Endothelial cell of umbilical vein (primary cell): ENCODE measurements around the gene DUOXA2. TPM values are rescaled to one million over a fixed set of nuclear protein-coding genes. Genes with fewer than 3 reads are reported as not detected.

Experiments used
- BruUV-seq: library from RNA; stranded (reverse); fragments of 400-500 nt; replicated peaks from 2 replicates; lab custom pipeline; 2021; lab: Mats Ljungman, UMichigan
- CTCF ChIA-PET: fragments of 300-600, 350-600 bp; sonication (Branson Sonifier 250); formaldehyde crosslinking; loops from one replicate; lab custom pipeline; 2021; ENCODE audit warnings: antibody characterized with exemption, inconsistent platforms; lab: Charles Lee
- POLR2A ChIA-PET: fragments of 300-600, 350-600 bp; sonication (Branson Sonifier 250); formaldehyde crosslinking; loops from one replicate; lab custom pipeline; 2021; ENCODE audit warnings: antibody characterized with exemption, inconsistent platforms; lab: Charles Lee
- DNase-seq: peaks from one replicate; pipeline ENCODE4 v3.0.0-alpha.2; 2011; ENCODE audit warnings: low read depth, low spot score
- FAIRE-seq: peaks from 2 replicates; lab custom pipeline; 2011; peaks lifted over from hg19 to GRCh38; lab: Jason Lieb, UNC
- H2AFZ ChIP-seq: 2 replicates; pipeline ENCODE4 v1.6.0; 2012; ENCODE audit warnings: low read depth, low read length, control low read depth, inconsistent platforms
- H3K27ac ChIP-seq: 2 replicates; pipeline ENCODE4 v1.5.1; 2011; ENCODE audit warnings: low read depth, mild to moderate bottlenecking, control low read depth, low read length, moderate library complexity; ENCODE audit not compliant: insufficient read depth
- H3K27me3 ChIP-seq, 2 experiments: 2 replicates each; pipeline versions ENCODE4 v1.6.0 to v1.6.1; 2011; ENCODE audit warnings: low read length in 2 of 2, mixed read lengths in 1 of 2; ENCODE audit not compliant: control insufficient read depth in 2 of 2, insufficient read depth in 2 of 2
- H3K36me3 ChIP-seq, 2 experiments: 2 replicates in 1 of 2; 3 replicates in 1 of 2; pipeline ENCODE4 v1.5.1; 2011; ENCODE audit warnings: low read length in 2 of 2, mild to moderate bottlenecking in 1 of 2, moderate library complexity in 1 of 2; ENCODE audit not compliant: control insufficient read depth in 2 of 2, insufficient read depth in 2 of 2; ENCODE audit errors: extremely low read depth in 1 of 2
- H3K4me1 ChIP-seq: 3 replicates; pipeline ENCODE4 v1.5.1; 2011; ENCODE audit warnings: mild to moderate bottlenecking, low read length; ENCODE audit not compliant: control insufficient read depth, insufficient read depth; ENCODE audit errors: extremely low read depth
- H3K4me2 ChIP-seq: 2 replicates; pipeline ENCODE4 v1.6.1; 2011; ENCODE audit warnings: low read length, control low read depth, mixed read lengths; ENCODE audit not compliant: insufficient read depth
- H3K4me3 ChIP-seq, 3 experiments: fragments of 200-600 bp in 1 of 3; sonication (generic), shearing (Covaris generic) in 1 of 3; replicated peaks in 1 of 3; 2 replicates each; pipeline ENCODE4 v1.5.1; 2011 to 2016; ENCODE audit warnings: control low read depth in 3 of 3, low read length in 3 of 3, mild to moderate bottlenecking in 2 of 3, inconsistent platforms in 1 of 3, low read depth in 1 of 3, moderate library complexity in 1 of 3; ENCODE audit not compliant: insufficient read depth in 1 of 3
- H3K79me2 ChIP-seq: 2 replicates; pipeline ENCODE4 v1.6.0; 2012; ENCODE audit warnings: low read length, inconsistent platforms; ENCODE audit not compliant: control insufficient read depth, insufficient read depth
- H3K9ac ChIP-seq: replicated peaks from 2 replicates; pipeline ENCODE3; 2011; ENCODE audit warnings: low read length, control low read depth; ENCODE audit not compliant: insufficient read depth; ENCODE audit errors: extremely low read depth
- H3K9me1 ChIP-seq: replicated peaks from 3 replicates; pipeline ENCODE4 v1.6.0; 2011; ENCODE audit warnings: mild to moderate bottlenecking, low read length; ENCODE audit not compliant: control insufficient read depth, insufficient read depth; ENCODE audit errors: extremely low read depth
- H3K9me3 ChIP-seq: replicated peaks from 2 replicates; pipeline ENCODE4 v1.5.1; 2012; ENCODE audit warnings: low read length, inconsistent platforms; ENCODE audit not compliant: control insufficient read depth, insufficient read depth
- H4K20me1 ChIP-seq: replicated peaks from 2 replicates; pipeline ENCODE3; 2011; ENCODE audit warnings: mild to moderate bottlenecking, low read length; ENCODE audit not compliant: control insufficient read depth, insufficient read depth; ENCODE audit errors: extremely low read depth
- CTCF ChIP-seq, 2 donors: IDR thresholded peaks; 1 replicate in 1 of 2; 2 replicates in 1 of 2; pipeline ENCODE4 v1.5.1; 2011; ENCODE audit warnings: low read length in 2 of 2, mild to moderate bottlenecking in 2 of 2, moderate library complexity in 2 of 2, control low read depth in 1 of 2, inconsistent platforms in 1 of 2, low read depth in 1 of 2; ENCODE audit not compliant: insufficient read depth in 1 of 2; ENCODE audit errors: extremely low read depth in 1 of 2
- EZH2 ChIP-seq: IDR thresholded peaks from 2 replicates; pipeline ENCODE4 v1.6.1; 2012; ENCODE audit warnings: borderline replicate concordance, low read depth, mild to moderate bottlenecking, moderate library complexity, low read length, inconsistent platforms; ENCODE audit not compliant: severe bottlenecking
- FOS ChIP-seq: IDR thresholded peaks from 2 replicates; pipeline ENCODE4 v1.6.1; 2011; ENCODE audit warnings: mild to moderate bottlenecking, low read length, moderate library complexity, borderline replicate concordance; ENCODE audit not compliant: insufficient read depth
- GATA2 ChIP-seq: IDR thresholded peaks from 2 replicates; pipeline ENCODE4 v1.7.0; 2011; ENCODE audit warnings: low read depth, mild to moderate bottlenecking, moderate library complexity, mixed read lengths, low read length; ENCODE audit not compliant: insufficient read length, insufficient read depth
- JUN ChIP-seq: IDR thresholded peaks from 2 replicates; pipeline ENCODE4 v1.6.1; 2011; ENCODE audit warnings: borderline replicate concordance, low read depth; ENCODE audit not compliant: insufficient read length, insufficient read depth
- MAX ChIP-seq: IDR thresholded peaks from 2 replicates; pipeline ENCODE4 v1.6.1; 2011; ENCODE audit not compliant: insufficient read depth, insufficient read length
- MYC ChIP-seq: IDR thresholded peaks from one replicate; pipeline ENCODE4 v1.6.1; 2011; ENCODE audit warnings: mild to moderate bottlenecking, low read depth, low read length
- POLR2A ChIP-seq: IDR thresholded peaks from 2 replicates; pipeline ENCODE4 v1.6.1; 2012; ENCODE audit warnings: low read depth, mild to moderate bottlenecking, control low read depth, low read length
- POLR2AphosphoS5 ChIP-seq: IDR thresholded peaks from 2 replicates; pipeline ENCODE4 v1.6.1; 2012; ENCODE audit warnings: low read depth, mild to moderate bottlenecking, control low read depth, low read length, moderate library complexity; ENCODE audit not compliant: insufficient read depth
- dilution Hi-C: fragments of 300-500 bp; cut with MboI; formaldehyde crosslinking; loops from one replicate; pipeline ENCODE4 v1.15.0; 2019; ENCODE audit warnings: low sequenced_read_pairs; ENCODE audit not compliant: extremely low pct_ligation_motif_present
- intact Hi-C: fragments of 100-400 bp; cut with micrococcal nuclease; formaldehyde crosslinking; loops from one replicate; pipeline ENCODE4 v1.10.0; 2022
- polyA plus RNA-seq, 4 experiments: library from polyadenylated mRNA; depleted of rRNA in 3 of 4; stranded (reverse) in 3 of 4; unstranded in 1 of 4; fragments of >200 nt; gene quantifications; 2 replicates each; pipeline versions ENCODE4 v1.2.1 to v1.2.3, GENCODE V29; 2011 to 2012; ENCODE audit warnings: missing spikeins in 1 of 4
- total RNA-seq: library from RNA; stranded (reverse); gene quantifications from 2 replicates; pipeline ENCODE4 v1.2.3, GENCODE V29; 2021

Gene DUOXA2
- total and polyA plus RNA-seq, 2 donors (not counting 3 experiments of a cell fraction or from before 2014, with no cell fraction given): not detected

- no peaks in the 10 kb centered on the region for H3K36me3 ChIP-seq
- H3K4me2 ChIP-seq: no peak overlapping the region
- H3K4me3 ChIP-seq: no peak overlapping the region
- no peaks in the 10 kb centered on the region for H3K79me2 ChIP-seq
- TF ChIP-seq JUN (no peak), EZH2 (no peak), POLR2AphosphoS5 (no peak)
- dilution Hi-C loops: no loop called here
- H3K9ac ChIP-seq: no peak overlapping the region
- H3K9me3 ChIP-seq: no peaks in the 10 kb centered on the region
- no peaks in the 10 kb centered on the region for H3K27me3 ChIP-seq
- DNase-seq (no peak), FAIRE-seq (no peak)
- H3K4me1 ChIP-seq: peaks cover 2% of the 10 kb centered on the region
- no peak overlapping the region for H3K27ac ChIP-seq
- intact Hi-C loops: no loop called here
- no peak overlapping the region for H2AFZ ChIP-seq
- no peaks in the 10 kb centered on the region for H4K20me1 ChIP-seq
- BruUV-seq: no TSS peak
- CTCF ChIA-PET: interaction anchor here (1.5 to 3.0 kb wide), 2 partner anchors 29 to 38 kb away, joined by 6 to 7 read pairs; no protein-coding TSS in a partner anchor
- POLR2A ChIA-PET: no interaction called here
- no peaks in the 10 kb centered on the region for H3K9me1 ChIP-seq
Measured at GRCh38 chr15:45155739-45156138, 41.6 kb downstream of the DUOXA2 start.

GRCh38 chr15:45156744-45157455, 42.8 kb downstream of the DUOXA2 start:
- Histone ChIP-seq H4K20me1 (no peaks in the 10 kb centered on the region), H3K9me1 (no peaks in the 10 kb centered on the region), H3K27me3 (no peaks in the 10 kb centered on the region), H3K9me3 (no peaks in the 10 kb centered on the region), H3K4me2 (no peak overlapping the region), H3K36me3 (no peaks in the 10 kb centered on the region), H3K4me3 (no peak overlapping the region), H2AFZ (no peak overlapping the region), H3K27ac (no peak overlapping the region), H3K9ac (no peak overlapping the region), H3K4me1 (peaks cover 2% of the 10 kb centered on the region), H3K79me2 (no peaks in the 10 kb centered on the region)
- BruUV-seq: no TSS peak
- POLR2A ChIA-PET: no interaction called here
- no peak for TF ChIP-seq FOS
- TF ChIP-seq MAX: no peak
- no peak for TF ChIP-seq MYC
- TF ChIP-seq CTCF (IDR thresholded peaks at IDR 0.05; ENCODE audit: extremely low read depth in 1 of 2, insufficient read depth in 1 of 2, low read depth in 1 of 2, low read length in 2 of 2): no peak
- TF ChIP-seq POLR2AphosphoS5: no peak
- no peak for TF ChIP-seq JUN
- no peak for TF ChIP-seq EZH2
- TF ChIP-seq GATA2: no peak
- TF ChIP-seq POLR2A: no peak
- no peak for FAIRE-seq
- CTCF ChIA-PET: interaction anchor here (1.5 to 3.0 kb wide), 3 partner anchors 30 to 301 kb away, joined by 4 to 7 read pairs (median 6); no protein-coding TSS in a partner anchor
- dilution Hi-C loops: no loop called here
- intact Hi-C loops: no loop called here
- DNase-seq: no peak
